ENCODE data around the gene RAE1. TPM values are rescaled to one million over a fixed set of nuclear protein-coding genes. Genes with fewer than 3 reads are reported as not detected.

The RAE1 gene
- total RNA-seq, 1 experiment from 2014 or later = 34.5 TPM

DNA sequence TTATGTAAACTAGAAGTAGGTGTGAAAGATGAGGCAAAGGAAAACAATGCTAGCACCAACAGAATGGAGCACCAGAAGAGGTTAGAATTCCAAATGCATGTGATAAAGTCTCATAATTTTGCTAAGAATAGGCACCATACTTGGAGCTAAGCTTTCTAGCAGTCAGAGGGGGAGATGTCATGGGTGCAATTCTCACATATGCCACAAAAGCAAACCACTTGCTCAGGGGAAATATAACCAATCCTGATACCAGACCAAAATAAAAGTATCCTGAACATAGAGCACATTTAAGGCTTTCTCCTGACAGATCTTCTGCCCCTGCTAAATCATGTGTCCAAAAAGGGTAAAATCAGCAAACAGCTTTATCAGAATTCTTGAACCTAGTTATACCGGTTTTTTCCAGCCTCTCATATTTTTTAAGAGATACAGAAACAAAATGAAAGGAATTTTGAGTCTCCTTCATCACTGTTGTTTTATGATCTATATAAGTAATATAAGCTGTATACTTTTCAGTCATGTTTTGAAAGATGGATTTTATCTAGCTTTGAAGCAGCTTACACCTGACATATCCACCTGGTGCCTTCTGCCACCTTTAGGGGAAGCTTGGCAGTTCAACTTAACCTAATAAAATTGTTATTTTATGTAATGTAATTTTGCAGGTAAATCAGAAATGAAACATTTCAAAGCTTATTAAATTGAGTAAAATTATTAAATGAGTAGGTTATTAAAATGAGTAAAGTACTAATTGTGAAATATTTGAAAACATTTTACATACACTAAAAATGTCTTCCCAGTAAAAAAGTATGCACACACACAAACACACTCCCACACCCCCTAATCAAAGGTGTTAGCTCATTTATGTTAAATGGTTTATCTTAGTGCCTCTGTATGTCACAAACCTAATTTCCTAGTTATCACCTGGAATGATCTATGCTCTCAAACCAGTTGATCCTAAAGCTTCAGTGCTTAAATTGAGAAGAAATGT, 18.7 kb upstream of the RAE1 start:
- in situ Hi-C loops (cut with HindIII; ENCODE audit: low pct_unique_long_range_greater_than_20kb, low sequenced_read_pairs) (no loop called here), intact Hi-C loops (cut with micrococcal nuclease; ENCODE audit: unreplicated experiment) (no loop called here)
- POLR2A ChIA-PET = no interaction called here
- Histone ChIP-seq H3K4me1 (ENCODE audit: control insufficient read depth, insufficient read depth, low read length) (no peaks in the 10 kb centered on the region), H3K36me3 (ENCODE audit: control insufficient read depth, insufficient read depth, low read length) (no peaks in the 10 kb centered on the region), H3K27ac (ENCODE audit: low read length) (no peak overlapping the region), H3K4me3 (ENCODE audit: low read depth in 2 of 2, low read length in 2 of 2) (no peak overlapping the region), H3K27me3 (ENCODE audit: control insufficient read depth, insufficient read depth, low read length) (peaks cover 21% of the 10 kb centered on the region), H3K9me3 (ENCODE audit: control insufficient read depth, insufficient read depth, low read depth, low read length) (no peaks in the 10 kb centered on the region)
- CTCF ChIA-PET = interaction anchor here (0.7 to 1.8 kb wide), 4 partner anchors 14 to 242 kb away, joined by 3 to 7 read pairs (median 3); no protein-coding TSS in a partner anchor
- TF ChIP-seq SIN3A (IDR thresholded peaks at IDR 0.05; ENCODE audit: borderline replicate concordance, insufficient read depth, low read depth, low read length) = no peak
- TF ChIP-seq, protein P1, sequence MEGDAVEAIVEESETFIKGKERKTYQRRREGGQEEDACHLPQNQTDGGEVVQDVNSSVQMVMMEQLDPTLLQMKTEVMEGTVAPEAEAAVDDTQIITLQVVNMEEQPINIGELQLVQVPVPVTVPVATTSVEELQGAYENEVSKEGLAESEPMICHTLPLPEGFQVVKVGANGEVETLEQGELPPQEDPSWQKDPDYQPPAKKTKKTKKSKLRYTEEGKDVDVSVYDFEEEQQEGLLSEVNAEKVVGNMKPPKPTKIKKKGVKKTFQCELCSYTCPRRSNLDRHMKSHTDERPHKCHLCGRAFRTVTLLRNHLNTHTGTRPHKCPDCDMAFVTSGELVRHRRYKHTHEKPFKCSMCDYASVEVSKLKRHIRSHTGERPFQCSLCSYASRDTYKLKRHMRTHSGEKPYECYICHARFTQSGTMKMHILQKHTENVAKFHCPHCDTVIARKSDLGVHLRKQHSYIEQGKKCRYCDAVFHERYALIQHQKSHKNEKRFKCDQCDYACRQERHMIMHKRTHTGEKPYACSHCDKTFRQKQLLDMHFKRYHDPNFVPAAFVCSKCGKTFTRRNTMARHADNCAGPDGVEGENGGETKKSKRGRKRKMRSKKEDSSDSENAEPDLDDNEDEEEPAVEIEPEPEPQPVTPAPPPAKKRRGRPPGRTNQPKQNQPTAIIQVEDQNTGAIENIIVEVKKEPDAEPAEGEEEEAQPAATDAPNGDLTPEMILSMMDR (IDR thresholded peaks at IDR 0.05) = peak; percentile 48; the same call in 1 of the 2 replicates
- DNase-seq (ENCODE audit: low read depth, low spot score) (no peak), ATAC-seq (no peak)
- no TSS peak for BruUV-seq (replicated peaks)

DNA sequence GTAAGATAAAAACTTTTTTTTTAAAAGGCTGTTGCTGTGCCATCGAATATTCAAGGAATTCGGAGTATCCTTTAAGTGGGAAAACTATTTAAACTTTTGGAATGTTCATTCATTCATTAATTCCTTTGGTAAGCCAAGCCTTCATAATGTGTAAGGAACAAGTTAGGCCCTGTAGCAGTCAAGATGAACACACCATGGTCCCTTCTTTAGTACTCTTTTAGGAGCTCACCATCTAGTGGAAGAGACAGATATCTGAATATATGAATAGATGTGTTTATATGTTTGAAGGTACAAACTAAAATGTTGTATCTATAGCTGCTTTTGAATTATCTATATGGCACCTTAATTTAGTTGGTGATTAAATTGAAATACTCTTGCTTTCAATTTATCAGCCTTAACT, 15.7 kb upstream of the RAE1 start:
- no peak for ATAC-seq
- intact Hi-C loops (cut with micrococcal nuclease; ENCODE audit: unreplicated experiment) = no loop called here
- peaks cover 19% of the 10 kb centered on the region for H3K27me3 ChIP-seq (ENCODE audit: control insufficient read depth, insufficient read depth, low read length)
- POLR2A ChIA-PET = no interaction called here
- H3K9me3 ChIP-seq (ENCODE audit: control insufficient read depth, insufficient read depth, low read depth, low read length) = no peaks in the 10 kb centered on the region
- no peaks in the 10 kb centered on the region for H3K4me1 ChIP-seq (ENCODE audit: control insufficient read depth, insufficient read depth, low read length)
- BruUV-seq (replicated peaks) = no TSS peak
- H3K27ac ChIP-seq (ENCODE audit: low read length) = no peak overlapping the region
- in situ Hi-C loops (cut with HindIII; ENCODE audit: low pct_unique_long_range_greater_than_20kb, low sequenced_read_pairs) = no loop called here
- DNase-seq (ENCODE audit: low read depth, low spot score) = no peak
- H3K4me3 ChIP-seq (ENCODE audit: low read depth in 2 of 2, low read length in 2 of 2) = no peak overlapping the region
- TF ChIP-seq, protein P1 (IDR thresholded peaks at IDR 0.05) = peak; percentile 29; the same call in 1 of the 2 replicates
- TF ChIP-seq SIN3A (IDR thresholded peaks at IDR 0.05; ENCODE audit: borderline replicate concordance, insufficient read depth, low read depth, low read length) = no peak
- TF ChIP-seq POLR2AphosphoS5 (IDR thresholded peaks at IDR 0.05; ENCODE audit: low read depth, low read length) = no peak
- H3K36me3 ChIP-seq (ENCODE audit: control insufficient read depth, insufficient read depth, low read length) = no peaks in the 10 kb centered on the region
- CTCF ChIA-PET = interaction anchor here (1.0 kb wide), 1 partner anchor 245 kb away, joined by 6 read pairs; no protein-coding TSS in a partner anchor

DNA sequence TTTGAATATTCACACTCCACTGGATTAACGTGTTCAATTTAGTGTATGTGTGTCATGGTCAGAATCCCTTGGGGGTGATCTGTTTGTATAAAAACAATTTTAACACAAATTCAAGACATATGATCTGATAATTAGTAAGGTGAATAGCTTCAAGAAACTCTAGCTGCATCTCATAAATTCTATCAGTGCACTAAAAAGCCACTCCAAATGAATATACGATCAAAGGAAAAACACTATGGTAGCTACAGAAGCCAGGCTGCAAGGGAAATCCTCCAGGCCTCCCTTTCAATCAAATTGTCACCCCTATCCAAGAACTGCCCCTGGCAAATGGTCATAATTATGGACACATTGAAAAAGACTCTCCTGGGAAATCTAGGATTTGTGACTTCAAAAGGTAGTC, 9.4 kb upstream of the RAE1 start:
- DNase-seq (ENCODE audit: low read depth, low spot score) = no peak
- Histone ChIP-seq H3K9me3 (ENCODE audit: control insufficient read depth, insufficient read depth, low read depth, low read length) (no peaks in the 10 kb centered on the region), H3K36me3 (ENCODE audit: control insufficient read depth, insufficient read depth, low read length) (no peaks in the 10 kb centered on the region; the same call in 1 of the 2 replicates), H3K4me1 (ENCODE audit: control insufficient read depth, insufficient read depth, low read length) (no peaks in the 10 kb centered on the region), H3K27ac (ENCODE audit: low read length) (no peak overlapping the region), H3K4me3 (ENCODE audit: low read depth in 2 of 2, low read length in 2 of 2) (no peak overlapping the region), H3K27me3 (ENCODE audit: control insufficient read depth, insufficient read depth, low read length) (peaks cover 4% of the 10 kb centered on the region)
- ATAC-seq = no peak
- intact Hi-C loops (cut with micrococcal nuclease; ENCODE audit: unreplicated experiment) = no loop called here
- no TSS peak for BruUV-seq (replicated peaks)
- TF ChIP-seq SIN3A (IDR thresholded peaks at IDR 0.05; ENCODE audit: borderline replicate concordance, insufficient read depth, low read depth, low read length) = no peak
- TF ChIP-seq POLR2AphosphoS5 (IDR thresholded peaks at IDR 0.05; ENCODE audit: low read depth, low read length) = no peak
- TF ChIP-seq, protein P1 (IDR thresholded peaks at IDR 0.05) = no peak
- TF ChIP-seq, protein P2, sequence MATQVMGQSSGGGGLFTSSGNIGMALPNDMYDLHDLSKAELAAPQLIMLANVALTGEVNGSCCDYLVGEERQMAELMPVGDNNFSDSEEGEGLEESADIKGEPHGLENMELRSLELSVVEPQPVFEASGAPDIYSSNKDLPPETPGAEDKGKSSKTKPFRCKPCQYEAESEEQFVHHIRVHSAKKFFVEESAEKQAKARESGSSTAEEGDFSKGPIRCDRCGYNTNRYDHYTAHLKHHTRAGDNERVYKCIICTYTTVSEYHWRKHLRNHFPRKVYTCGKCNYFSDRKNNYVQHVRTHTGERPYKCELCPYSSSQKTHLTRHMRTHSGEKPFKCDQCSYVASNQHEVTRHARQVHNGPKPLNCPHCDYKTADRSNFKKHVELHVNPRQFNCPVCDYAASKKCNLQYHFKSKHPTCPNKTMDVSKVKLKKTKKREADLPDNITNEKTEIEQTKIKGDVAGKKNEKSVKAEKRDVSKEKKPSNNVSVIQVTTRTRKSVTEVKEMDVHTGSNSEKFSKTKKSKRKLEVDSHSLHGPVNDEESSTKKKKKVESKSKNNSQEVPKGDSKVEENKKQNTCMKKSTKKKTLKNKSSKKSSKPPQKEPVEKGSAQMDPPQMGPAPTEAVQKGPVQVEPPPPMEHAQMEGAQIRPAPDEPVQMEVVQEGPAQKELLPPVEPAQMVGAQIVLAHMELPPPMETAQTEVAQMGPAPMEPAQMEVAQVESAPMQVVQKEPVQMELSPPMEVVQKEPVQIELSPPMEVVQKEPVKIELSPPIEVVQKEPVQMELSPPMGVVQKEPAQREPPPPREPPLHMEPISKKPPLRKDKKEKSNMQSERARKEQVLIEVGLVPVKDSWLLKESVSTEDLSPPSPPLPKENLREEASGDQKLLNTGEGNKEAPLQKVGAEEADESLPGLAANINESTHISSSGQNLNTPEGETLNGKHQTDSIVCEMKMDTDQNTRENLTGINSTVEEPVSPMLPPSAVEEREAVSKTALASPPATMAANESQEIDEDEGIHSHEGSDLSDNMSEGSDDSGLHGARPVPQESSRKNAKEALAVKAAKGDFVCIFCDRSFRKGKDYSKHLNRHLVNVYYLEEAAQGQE (IDR thresholded peaks at IDR 0.05; ENCODE audit: insufficient read depth in 1 of 2, low read depth in 2 of 2, low read length in 1 of 2) = no peak
- TF ChIP-seq TCF7L2 (IDR thresholded peaks at IDR 0.05; ENCODE audit: low read depth, low read length) = no peak
- ChIA-PET CTCF (no interaction called here), POLR2A (no interaction called here)
- in situ Hi-C loops (cut with HindIII; ENCODE audit: low pct_unique_long_range_greater_than_20kb, low sequenced_read_pairs) = no loop called here
